Stomach (tissue), 9 donors: ENCODE measurements around the gene PHYHD1. TPM values are rescaled to one million over a fixed set of nuclear protein-coding genes. Genes with fewer than 3 reads are reported as not detected.

ENCODE experiments used
- DNase-seq, 2 donors: peaks; one replicate each; pipeline versions ENCODE4 v3.0.0 to v3.0.0-alpha.2; 2013 to 2019
- H3K27ac ChIP-seq, 5 donors: fragments of 200-600 bp in 4 of 5; sonication (generic) in 4 of 5; one replicate each; pipeline ENCODE4 v1.5.1; 2013 to 2019; ENCODE audit warnings: mild to moderate bottlenecking in 1 of 5, moderate library complexity in 1 of 5
- H3K27me3 ChIP-seq, 3 donors: fragments of 200-600 bp; sonication (generic); one replicate each; pipeline ENCODE4 v1.5.1; 2017 to 2019; ENCODE audit warnings: mixed run types in 1 of 3
- H3K36me3 ChIP-seq, 4 donors: fragments of 200-600 bp; sonication (generic); 1 replicate in 3 of 4; 2 replicates in 1 of 4; pipeline ENCODE4 v1.5.1; 2016 to 2019
- H3K4me1 ChIP-seq, 4 donors: fragments of 200-600 bp; sonication (generic); one replicate each; pipeline ENCODE4 v1.5.1; 2016 to 2019
- H3K4me3 ChIP-seq, 4 donors: fragments of 200-600 bp; sonication (generic) in 3 of 4; one replicate each; pipeline ENCODE4 v1.5.1; 2016 to 2019; ENCODE audit warnings: mild to moderate bottlenecking in 1 of 4
- H3K9me3 ChIP-seq, 4 donors: fragments of 200-600 bp; sonication (generic); one replicate each; pipeline ENCODE4 v1.5.1; 2016 to 2019
- EP300 ChIP-seq: sonication (generic); formaldehyde crosslinking; IDR thresholded peaks from one replicate; pipeline ENCODE4 v1.6.1; 2017; ENCODE audit warnings: antibody characterized with exemption
- POLR2A ChIP-seq, 4 donors: fragments of 450-650 bp; IDR thresholded peaks; one replicate each; pipeline ENCODE4 v1.6.1; 2016; ENCODE audit warnings: antibody characterized with exemption in 4 of 4, control low read depth in 2 of 4, mild to moderate bottlenecking in 1 of 4, moderate library complexity in 1 of 4
- POLR2AphosphoS5 ChIP-seq, 3 donors: sonication (generic); formaldehyde crosslinking; IDR thresholded peaks; one replicate each; pipeline ENCODE4 v1.6.1; 2016; ENCODE audit warnings: antibody characterized with exemption in 3 of 3
- WGBS, 5 donors: extraction: QIAGEN DNeasy Blood & Tissue Kit in 3 of 5; methylation state at CpG; one replicate each; pipeline versions ENCODE4 v1.1.5 to v1.1.7; 2013 to 2018; 5-methylcytosine and 5-hydroxymethylcytosine counted together
- intact Hi-C: fragments of 100-400 bp; cut with DNase I; formaldehyde crosslinking; loops from one replicate; pipeline ENCODE4 v1.15.1; 2023; ENCODE audit warnings: low total_unique reads
- polyA plus RNA-seq, 3 donors: library from polyadenylated mRNA; stranded (reverse); fragments of 200-250 nt; gene quantifications; one replicate each; pipeline ENCODE4 v1.2.3, GENCODE V29; 2013
- total RNA-seq, 5 donors: library from RNA; depleted of rRNA; stranded (reverse); fragments of >200 nt; gene quantifications; one replicate each; pipeline versions ENCODE4 v1.1.0 to v1.2.3, GENCODE V29; 2014 to 2016
- TF ChIP-seq, protein P1 (sequence below), 7 experiments: fragments of 450-650 bp in 4 of 7; fragments of 200-600 bp in 3 of 7; sonication (generic) in 3 of 7; IDR thresholded peaks; one replicate each; pipeline ENCODE4 v1.5.1; 2016 to 2019; ENCODE audit warnings: antibody characterized with exemption in 7 of 7, control low read depth in 2 of 7, mild to moderate bottlenecking in 1 of 7
- donor health status: healthy with polysubstance abuse.
- donor health status: Bipolar disorder and iron deficiency.
- donor health status: healthy.

The PHYHD1 gene
- total and polyA plus RNA-seq, 8 donors, result 1.4 to 55.8 (median 30.7) TPM

DNA sequence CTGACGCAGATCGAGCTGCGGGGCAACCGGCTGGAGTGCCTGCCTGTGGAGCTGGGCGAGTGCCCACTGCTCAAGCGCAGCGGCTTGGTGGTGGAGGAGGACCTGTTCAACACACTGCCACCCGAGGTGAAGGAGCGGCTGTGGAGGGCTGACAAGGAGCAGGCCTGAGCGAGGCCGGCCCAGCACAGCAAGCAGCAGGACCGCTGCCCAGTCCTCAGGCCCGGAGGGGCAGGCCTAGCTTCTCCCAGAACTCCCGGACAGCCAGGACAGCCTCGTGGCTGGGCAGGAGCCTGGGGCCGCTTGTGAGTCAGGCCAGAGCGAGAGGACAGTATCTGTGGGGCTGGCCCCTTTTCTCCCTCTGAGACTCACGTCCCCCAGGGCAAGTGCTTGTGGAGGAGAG, 4.6 kb upstream of the PHYHD1 start:
- H3K9me3 ChIP-seq, result no peaks in the 10 kb centered on the region
- peak overlapping the region; percentile 64 to 90 (median 83) for H3K27ac ChIP-seq
- peaks cover 10 to 59% (median 30%) of the 10 kb centered on the region in 4 donors for H3K36me3 ChIP-seq
- peaks cover 71 to 93% (median 84%) of the 10 kb centered on the region in 4 donors for H3K4me1 ChIP-seq
- TF ChIP-seq, protein P1, sequence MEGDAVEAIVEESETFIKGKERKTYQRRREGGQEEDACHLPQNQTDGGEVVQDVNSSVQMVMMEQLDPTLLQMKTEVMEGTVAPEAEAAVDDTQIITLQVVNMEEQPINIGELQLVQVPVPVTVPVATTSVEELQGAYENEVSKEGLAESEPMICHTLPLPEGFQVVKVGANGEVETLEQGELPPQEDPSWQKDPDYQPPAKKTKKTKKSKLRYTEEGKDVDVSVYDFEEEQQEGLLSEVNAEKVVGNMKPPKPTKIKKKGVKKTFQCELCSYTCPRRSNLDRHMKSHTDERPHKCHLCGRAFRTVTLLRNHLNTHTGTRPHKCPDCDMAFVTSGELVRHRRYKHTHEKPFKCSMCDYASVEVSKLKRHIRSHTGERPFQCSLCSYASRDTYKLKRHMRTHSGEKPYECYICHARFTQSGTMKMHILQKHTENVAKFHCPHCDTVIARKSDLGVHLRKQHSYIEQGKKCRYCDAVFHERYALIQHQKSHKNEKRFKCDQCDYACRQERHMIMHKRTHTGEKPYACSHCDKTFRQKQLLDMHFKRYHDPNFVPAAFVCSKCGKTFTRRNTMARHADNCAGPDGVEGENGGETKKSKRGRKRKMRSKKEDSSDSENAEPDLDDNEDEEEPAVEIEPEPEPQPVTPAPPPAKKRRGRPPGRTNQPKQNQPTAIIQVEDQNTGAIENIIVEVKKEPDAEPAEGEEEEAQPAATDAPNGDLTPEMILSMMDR (IDR thresholded peaks at IDR 0.05), result no peak
- no peak for TF ChIP-seq POLR2AphosphoS5 (IDR thresholded peaks at IDR 0.05)
- H3K27me3 ChIP-seq, result no peaks in the 10 kb centered on the region
- intact Hi-C loops, result no loop called here
- WGBS, 5 donors, result 62 to 85% (median 78%) methylated on average over 10 to 18 of the region's 18 CpGs
- H3K4me3 ChIP-seq, result peak overlapping the region in 1 of 4 donors; percentile 3
- no peak for DNase-seq

DNA sequence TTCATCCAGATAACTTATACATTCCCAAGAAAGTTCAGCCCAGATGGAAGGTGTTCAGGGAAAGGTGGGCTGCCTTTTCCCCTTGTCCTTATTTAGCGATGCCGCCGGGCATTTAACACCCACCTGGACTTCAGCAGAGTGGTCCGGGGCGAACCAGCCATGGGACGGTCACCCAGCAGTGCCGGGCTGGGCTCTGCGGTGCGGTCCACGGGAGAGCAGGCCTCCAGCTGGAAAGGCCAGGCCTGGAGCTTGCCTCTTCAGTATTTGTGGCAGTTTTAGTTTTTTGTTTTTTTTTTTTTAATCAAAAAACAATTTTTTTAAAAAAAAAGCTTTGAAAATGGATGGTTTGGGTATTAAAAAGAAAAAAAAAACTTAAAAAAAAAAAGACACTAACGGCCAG, 4.0 kb upstream of the PHYHD1 start:
- Histone ChIP-seq H3K9me3 (no peaks in the 10 kb centered on the region), H3K4me3 (no peak overlapping the region), H3K27ac (peak overlapping the region; percentile 64 to 90 (median 83)), H3K27me3 (no peaks in the 10 kb centered on the region), H3K4me1 (peaks cover 71 to 93% (median 84%) of the 10 kb centered on the region in 4 donors), H3K36me3 (peaks cover 10 to 55% (median 30%) of the 10 kb centered on the region in 4 donors)
- 78 to 88% (median 82%) methylated on average over 11 of the region's 11 CpGs for WGBS, 5 donors
- DNase-seq, result no peak
- TF ChIP-seq, protein P1 (IDR thresholded peaks at IDR 0.05), result no peak
- intact Hi-C loops, result no loop called here

DNA sequence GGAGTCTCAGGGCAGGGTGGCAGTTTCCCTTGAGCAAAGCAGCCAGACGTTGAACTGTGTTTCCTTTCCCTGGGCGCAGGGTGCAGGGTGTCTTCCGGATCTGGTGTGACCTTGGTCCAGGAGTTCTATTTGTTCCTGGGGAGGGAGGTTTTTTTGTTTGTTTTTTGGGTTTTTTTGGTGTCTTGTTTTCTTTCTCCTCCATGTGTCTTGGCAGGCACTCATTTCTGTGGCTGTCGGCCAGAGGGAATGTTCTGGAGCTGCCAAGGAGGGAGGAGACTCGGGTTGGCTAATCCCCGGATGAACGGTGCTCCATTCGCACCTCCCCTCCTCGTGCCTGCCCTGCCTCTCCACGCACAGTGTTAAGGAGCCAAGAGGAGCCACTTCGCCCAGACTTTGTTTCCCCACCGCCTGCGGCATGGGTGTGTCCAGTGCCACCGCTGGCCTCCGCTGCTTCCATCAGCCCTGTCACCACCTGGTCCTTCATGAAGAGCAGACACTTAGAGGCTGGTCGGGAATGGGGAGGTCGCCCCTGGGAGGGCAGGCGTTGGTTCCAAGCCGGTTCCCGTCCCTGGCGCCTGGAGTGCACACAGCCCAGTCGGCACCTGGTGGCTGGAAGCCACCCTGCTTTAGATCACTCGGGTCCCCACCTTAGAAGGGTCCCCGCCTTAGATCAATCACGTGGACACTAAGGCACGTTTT, 3.5 kb upstream of the PHYHD1 start:
- peak; percentile 79 to 88 for DNase-seq
- H3K27me3 ChIP-seq, result no peaks in the 10 kb centered on the region
- TF ChIP-seq EP300 (no peak), POLR2A (IDR thresholded peaks at IDR 0.05) (no peak), POLR2AphosphoS5 (IDR thresholded peaks at IDR 0.05) (peak; percentile 2 to 82 (median 39))
- no peak overlapping the region for H3K4me3 ChIP-seq
- H3K27ac ChIP-seq, result peak overlapping the region; percentile 61 to 90 (median 83)
- intact Hi-C loops, result no loop called here
- 33 to 51% (median 51%) methylated on average over 16 to 26 of the region's 26 CpGs for WGBS, 5 donors
- peaks cover 10 to 51% (median 30%) of the 10 kb centered on the region in 4 donors for H3K36me3 ChIP-seq
- peaks cover 71 to 92% (median 83%) of the 10 kb centered on the region in 4 donors for H3K4me1 ChIP-seq
- no peaks in the 10 kb centered on the region for H3K9me3 ChIP-seq

DNA sequence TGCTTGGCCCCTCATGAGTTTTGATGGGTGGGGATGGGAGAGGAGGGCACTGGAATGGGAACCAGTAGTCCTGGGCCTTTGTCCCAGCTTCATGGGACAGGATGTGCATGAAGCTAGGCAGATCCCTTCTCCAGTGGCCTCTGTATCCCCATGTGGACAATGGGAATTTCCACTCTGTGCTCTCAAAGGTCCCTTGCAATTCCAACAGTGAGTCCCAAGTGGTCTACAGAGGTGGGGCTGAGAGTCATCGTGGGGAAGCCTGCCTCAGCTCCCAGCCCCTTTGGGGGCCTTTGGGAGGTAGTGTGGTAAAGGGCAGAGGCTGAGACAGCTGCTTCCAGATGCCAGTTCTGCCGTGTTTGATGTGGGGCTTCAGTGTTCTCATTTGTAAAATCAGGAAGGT, 1.9 kb upstream of the PHYHD1 start:
- H3K4me3 ChIP-seq, result no peak overlapping the region
- H3K9me3 ChIP-seq, result no peaks in the 10 kb centered on the region
- H3K27ac ChIP-seq, result peak overlapping the region in 4 of 5 donors; percentile 84 to 95 (median 90)
- H3K4me1 ChIP-seq, result peaks cover 60 to 90% (median 77%) of the 10 kb centered on the region in 4 donors
- no peak for TF ChIP-seq EP300
- no peak for TF ChIP-seq POLR2AphosphoS5 (IDR thresholded peaks at IDR 0.05)
- no peak for TF ChIP-seq POLR2A (IDR thresholded peaks at IDR 0.05)
- no peak for DNase-seq
- WGBS, 5 donors, result 51 to 62% (median 57%) methylated on average over 2 of the region's 2 CpGs
- peaks cover 10 to 45% (median 30%) of the 10 kb centered on the region in 4 donors for H3K36me3 ChIP-seq
- no peaks in the 10 kb centered on the region for H3K27me3 ChIP-seq
- intact Hi-C loops, result no loop called here

DNA sequence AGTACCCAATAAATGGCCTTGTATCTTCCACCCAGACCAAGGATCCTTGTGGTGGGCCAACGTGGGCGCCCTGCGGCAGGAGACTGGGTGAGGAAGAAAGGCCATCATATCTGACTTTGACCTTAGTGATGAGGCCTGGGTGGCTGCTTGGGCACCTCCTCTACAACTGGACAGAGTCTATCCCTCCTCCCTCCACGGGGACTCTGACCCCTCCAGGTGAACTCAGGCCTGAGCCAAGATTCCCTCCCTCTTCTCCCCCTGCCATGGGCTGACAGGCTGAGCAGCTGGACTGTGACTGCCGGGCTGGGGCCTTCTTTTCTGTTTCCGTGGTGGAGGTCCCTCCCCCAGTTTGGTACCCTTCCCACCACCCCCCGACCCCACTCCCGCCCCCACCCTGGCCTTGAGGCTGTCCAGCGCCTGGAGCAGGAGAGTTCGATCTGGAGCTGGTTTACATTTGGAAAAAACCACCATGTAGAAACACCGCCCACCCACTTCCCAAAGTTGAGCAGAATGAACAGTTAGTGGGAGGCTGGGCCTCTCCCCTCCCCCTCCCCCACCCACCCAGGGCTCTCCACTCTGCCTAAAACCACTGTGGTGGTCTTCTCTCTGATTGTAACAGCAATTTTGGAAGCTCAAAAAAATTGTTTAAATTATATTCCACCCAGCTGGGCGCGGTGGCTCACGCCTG, 1.2 kb upstream of the PHYHD1 start:
- no peaks in the 10 kb centered on the region for H3K9me3 ChIP-seq
- peaks cover 10 to 41% (median 26%) of the 10 kb centered on the region in 4 donors for H3K36me3 ChIP-seq
- TF ChIP-seq POLR2A (IDR thresholded peaks at IDR 0.05), result no peak
- TF ChIP-seq, protein P1 (IDR thresholded peaks at IDR 0.05), result no peak
- no peak for TF ChIP-seq POLR2AphosphoS5 (IDR thresholded peaks at IDR 0.05)
- no peak for TF ChIP-seq EP300
- no peak overlapping the region for H3K4me3 ChIP-seq
- no peak for DNase-seq
- intact Hi-C loops, result no loop called here
- H3K27ac ChIP-seq, result peak overlapping the region; percentile 23 to 95 (median 90)
- no peaks in the 10 kb centered on the region for H3K27me3 ChIP-seq
- peaks cover 54 to 86% (median 71%) of the 10 kb centered on the region in 4 donors for H3K4me1 ChIP-seq
- 69 to 77% (median 71%) methylated on average over 12 to 14 of the region's 14 CpGs for WGBS, 5 donors
